Mucosa of descending colon (tissue), 3 donors: ENCODE measurements around the gene RIN3. TPM values are rescaled to one million over a fixed set of nuclear protein-coding genes. Genes with fewer than 3 reads are reported as not detected.

Experiments used
- ATAC-seq: fragments of 200-7000 bp; cut with Tn5 transposase; one replicate; pipeline ENCODE4 v1.9.1; 2020; ENCODE audit warnings: mild to moderate bottlenecking, moderate library complexity
- DNase-seq, 3 donors: peaks; one replicate each; pipeline ENCODE4 v3.0.0-alpha.2; 2020
- H3K36me3 ChIP-seq: fragments of 200-600 bp; one replicate; pipeline ENCODE4 v1.8.0; 2021; ENCODE audit warnings: low read depth, mild to moderate bottlenecking
- H3K4me1 ChIP-seq: fragments of 200-600 bp; one replicate; pipeline ENCODE4 v1.8.0; 2021; ENCODE audit warnings: low read depth, mild to moderate bottlenecking
- H3K4me3 ChIP-seq: fragments of 200-600 bp; one replicate; pipeline ENCODE4 v1.8.0; 2021; ENCODE audit warnings: mild to moderate bottlenecking
- H3K9me3 ChIP-seq: fragments of 200-600 bp; one replicate; pipeline ENCODE4 v1.8.0; 2021; ENCODE audit warnings: mild to moderate bottlenecking
- CTCF ChIP-seq: fragments of 200-600 bp; IDR thresholded peaks from one replicate; pipeline ENCODE4 v1.8.0; 2022; ENCODE audit warnings: antibody characterized with exemption, mild to moderate bottlenecking
- intact Hi-C, 2 donors: fragments of 100-400 bp; cut with DNase I in 1 of 2; cut with micrococcal nuclease in 1 of 2; formaldehyde crosslinking; loops; one replicate each; pipeline versions ENCODE4 v1.11.0 to v1.11.1; 2022; cut with DNase I, micrococcal nuclease
- total RNA-seq, 3 donors: library from RNA; stranded (reverse); fragmentation: NEBNext Ultra II Directional in 2 of 3; extraction: Animal tissue kit (Norgen Biotek cat#: 25700) in 2 of 3; gene quantifications; one replicate each; pipeline versions ENCODE4 v1.2.1 to v1.2.4, GENCODE V29; 2021 to 2023
- donor health status: DM: no; HTN: no; CAD: no; lungs with moderate emphysema.
- donor health status: DM: no; HTN: no; CAD: no.
- donor health status: DM: no; HTN: yes; CAD: no.

RIN3 gene
- total RNA-seq, 3 donors from 2014 or later: 26.2 to 51.0 (median 32.9) TPM

GRCh38 chr14:92734618-92735017, 221.0 kb downstream of the RIN3 start:
- TF ChIP-seq CTCF: no peak
- Histone ChIP-seq H3K36me3 (no peaks in the 10 kb centered on the region), H3K9me3 (no peaks in the 10 kb centered on the region), H3K4me3 (no peak overlapping the region), H3K4me1 (peaks cover 13% of the 10 kb centered on the region)
- DNase-seq (no peak), ATAC-seq (no peak)
- intact Hi-C loops: no loop called here

GRCh38 chr14:92735344-92735743, 221.8 kb downstream of the RIN3 start:
- H3K4me3 ChIP-seq: no peak overlapping the region
- H3K9me3 ChIP-seq: no peaks in the 10 kb centered on the region
- no peak for DNase-seq
- no peak for ATAC-seq
- no peaks in the 10 kb centered on the region for H3K36me3 ChIP-seq
- intact Hi-C loops: no loop called here
- no peak for TF ChIP-seq CTCF
- H3K4me1 ChIP-seq: peaks cover 13% of the 10 kb centered on the region

- DNase-seq (peak in 1 of 3 donors; percentile 41), ATAC-seq (peak; percentile 87)
- intact Hi-C loops: no loop called here
Observed at GRCh38 chr14:92737206-92737605, 223.6 kb downstream of the RIN3 start.

GRCh38 chr14:92737619-92738188, 224.1 kb downstream of the RIN3 start:
- no peaks in the 10 kb centered on the region for H3K9me3 ChIP-seq
- H3K4me3 ChIP-seq: no peak overlapping the region
- intact Hi-C loops: no loop called here
- DNase-seq: no peak
- peaks cover 13% of the 10 kb centered on the region for H3K4me1 ChIP-seq
- H3K36me3 ChIP-seq: no peaks in the 10 kb centered on the region
- ATAC-seq: peak; percentile 43
- no peak for TF ChIP-seq CTCF

More at GRCh38 chr14:92737206-92737605, 223.6 kb downstream of the RIN3 start:
- no peak overlapping the region for H3K4me3 ChIP-seq
- no peaks in the 10 kb centered on the region for H3K36me3 ChIP-seq
- no peaks in the 10 kb centered on the region for H3K9me3 ChIP-seq
- no peak for TF ChIP-seq CTCF
- peaks cover 13% of the 10 kb centered on the region for H3K4me1 ChIP-seq

Other genes starting within 250 kb of the RIN3 start
- under 1 TPM; 0.14 to 0.63 (median 0.27) TPM for gene SLC24A4, start 190.6 kb upstream of the RIN3 start, total RNA-seq
- 100 to 1,000 TPM in 1 of 3 donors, 10 to 100 TPM in 2; 86.8 to 103 (median 94.3) TPM for gene LGMN, start 234.8 kb downstream of the RIN3 start, total RNA-seq